ENCODE measurements around the gene GUCA2A. TPM values are rescaled to one million over a fixed set of nuclear protein-coding genes. Genes with fewer than 3 reads are reported as not detected.

GUCA2A gene
- polyA plus RNA-seq, 1 of the 3 experiments (the other 2 are of a cell fraction), result not detected

- H3K4me3 ChIP-seq (ENCODE audit: low read depth in 2 of 2, low read length in 1 of 2), result no peak overlapping the region
- H3K9me3 ChIP-seq, result no peaks in the 10 kb centered on the region
- ChIA-PET CTCF (interaction anchor here (1.3 to 3.9 kb wide), 2 partner anchors 18 to 21 kb away, joined by 3 to 27 read pairs; no protein-coding TSS in a partner anchor), POLR2A (no interaction called here)
- DNase-seq, result no peak
- peaks cover 12% of the 10 kb centered on the region for H3K27me3 ChIP-seq (ENCODE audit: insufficient read depth)
- H4K20me1 ChIP-seq (ENCODE audit: insufficient read depth), result no peaks in the 10 kb centered on the region
- H3K4me1 ChIP-seq (ENCODE audit: control insufficient read depth in 1 of 2, insufficient read depth in 2 of 2, low read depth in 1 of 2, low read length in 1 of 2), result no peaks in the 10 kb centered on the region
- H3K79me2 ChIP-seq (ENCODE audit: insufficient read depth), result no peaks in the 10 kb centered on the region
- no peaks in the 10 kb centered on the region for H3K36me3 ChIP-seq (replicated peaks in 1 of 2; ENCODE audit: control insufficient read depth in 1 of 2, insufficient read depth in 2 of 2, low read length in 1 of 2)
- no peaks in the 10 kb centered on the region for H3F3A ChIP-seq (replicated peaks; ENCODE audit: insufficient read depth)
- WGBS (ENCODE audit: low lambda C conversion rate), result 65% methylated on average over 9 of the region's 13 CpGs
- no peak overlapping the region for H3K9ac ChIP-seq
- H3K4me2 ChIP-seq, result no peak overlapping the region
- no peak overlapping the region for H3K27ac ChIP-seq (ENCODE audit: low read depth in 2 of 2, low read length in 1 of 2)
- no peak overlapping the region for H2AFZ ChIP-seq (ENCODE audit: low read depth)
- no peaks in the 10 kb centered on the region for H3K9me2 ChIP-seq
- TF ChIP-seq EP300 (IDR thresholded peaks at IDR 0.05; ENCODE audit: borderline replicate concordance in 1 of 2, low read depth in 1 of 2, low read length in 1 of 2), result no peak
- TF ChIP-seq FOXJ3 (CRISPR knock-in tag; IDR thresholded peaks at IDR 0.05), result no peak
- TF ChIP-seq JUND (IDR thresholded peaks at IDR 0.05), result no peak
- TF ChIP-seq YY1 (IDR thresholded peaks at IDR 0.05; ENCODE audit: low read depth), result no peak
- no peak for TF ChIP-seq SMC3 (IDR thresholded peaks at IDR 0.05; ENCODE audit: low read depth, low read length)
- TF ChIP-seq IRF3 (IDR thresholded peaks at IDR 0.05; ENCODE audit: low read depth, low read length), result no peak
- TF ChIP-seq GABPA (IDR thresholded peaks at IDR 0.05; ENCODE audit: low read depth), result no peak
- no peak for TF ChIP-seq RAD21 (IDR thresholded peaks at IDR 0.05; ENCODE audit: low read length)
- no peak for TF ChIP-seq TEAD4 (IDR thresholded peaks at IDR 0.05; ENCODE audit: borderline replicate concordance, insufficient read depth)
- no peak for TF ChIP-seq GATA2 (CRISPR knock-in tag; IDR thresholded peaks at IDR 0.05)
- TF ChIP-seq TCF12 (IDR thresholded peaks at IDR 0.05), result no peak
- TF ChIP-seq CTCF (IDR thresholded peaks at IDR 0.05), result no peak
- no peak for TF ChIP-seq RCOR1 (IDR thresholded peaks at IDR 0.05; ENCODE audit: low read length)
- TF ChIP-seq MXI1 (IDR thresholded peaks at IDR 0.05; ENCODE audit: low read depth, low read length), result no peak
- no peak for TF ChIP-seq USF1 (IDR thresholded peaks at IDR 0.05; ENCODE audit: borderline replicate concordance, low read depth)
- no peak for TF ChIP-seq CHD2 (IDR thresholded peaks at IDR 0.05; ENCODE audit: low read length, partially characterized antibody)
- TF ChIP-seq FOXM1 (IDR thresholded peaks at IDR 0.05; ENCODE audit: low read depth), result no peak
- TF ChIP-seq SIN3A (IDR thresholded peaks at IDR 0.05; ENCODE audit: borderline replicate concordance, low read depth, low read length), result no peak
- no peak for TF ChIP-seq RXRA (IDR thresholded peaks at IDR 0.05; ENCODE audit: borderline replicate concordance, low read depth)
- TF ChIP-seq FOSL2 (IDR thresholded peaks at IDR 0.05; ENCODE audit: borderline replicate concordance, low read depth), result no peak
Observed at GRCh38 chr1:42154685-42155084, 9.9 kb downstream of the GUCA2A start.
